ENCODE results near the gene ACTL10. TPM values are rescaled to one million over a fixed set of nuclear protein-coding genes. Genes with fewer than 3 reads are reported as not detected.

The ACTL10 gene
- total and polyA plus RNA-seq, 2 of the 13 experiments (the other 11 are each of a cell fraction or from before 2014, with no cell fraction given), result not detected

DNA sequence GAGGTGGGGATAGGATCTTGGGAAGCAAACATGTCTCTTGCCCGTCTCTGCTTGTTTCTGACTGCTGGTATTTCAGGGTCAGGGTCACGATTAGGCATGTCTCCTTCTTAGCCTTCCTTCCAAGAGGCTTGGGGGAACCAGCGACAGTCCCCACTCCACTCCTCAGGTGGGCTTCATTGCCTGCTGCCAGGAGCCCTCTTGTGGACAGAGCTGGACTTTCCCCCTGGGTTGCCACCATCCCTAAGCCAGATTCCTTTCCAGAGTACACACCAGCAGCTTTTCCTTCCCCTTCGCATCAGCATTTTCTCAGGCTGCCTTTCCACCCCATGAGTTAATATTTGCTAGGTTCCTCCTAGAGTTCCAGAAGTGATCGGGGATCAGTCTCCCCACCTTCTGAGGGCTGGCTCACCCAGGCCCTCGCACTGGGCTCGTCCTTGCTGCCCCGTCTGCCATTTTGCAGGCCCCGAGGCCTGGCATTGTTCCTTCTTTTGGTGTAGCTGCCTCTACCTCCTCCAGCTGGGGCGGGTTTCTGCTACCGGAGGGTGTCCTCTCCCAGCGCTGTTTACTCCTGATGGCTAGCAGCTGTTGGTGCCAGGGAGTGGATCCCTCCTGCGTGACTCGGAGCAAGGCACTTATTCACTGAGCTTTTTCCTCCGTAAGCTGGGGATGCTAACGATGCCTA, 13.4 kb upstream of the ACTL10 start (continued):
- TF ChIP-seq, protein P1, sequence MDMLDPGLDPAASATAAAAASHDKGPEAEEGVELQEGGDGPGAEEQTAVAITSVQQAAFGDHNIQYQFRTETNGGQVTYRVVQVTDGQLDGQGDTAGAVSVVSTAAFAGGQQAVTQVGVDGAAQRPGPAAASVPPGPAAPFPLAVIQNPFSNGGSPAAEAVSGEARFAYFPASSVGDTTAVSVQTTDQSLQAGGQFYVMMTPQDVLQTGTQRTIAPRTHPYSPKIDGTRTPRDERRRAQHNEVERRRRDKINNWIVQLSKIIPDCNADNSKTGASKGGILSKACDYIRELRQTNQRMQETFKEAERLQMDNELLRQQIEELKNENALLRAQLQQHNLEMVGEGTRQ (IDR thresholded peaks at IDR 0.05; ENCODE audit: low read depth, low read length), result no peak
- TF ChIP-seq, protein P1 (CRISPR knock-in tag; IDR thresholded peaks at IDR 0.05; ENCODE audit: borderline replicate concordance), result no peak; the same call in 1 of the 2 replicates
- TF ChIP-seq GFI1 (CRISPR knock-in tag; IDR thresholded peaks at IDR 0.05; ENCODE audit: borderline replicate concordance), result peak; percentile 38; the same call in 1 of the 2 replicates
- TF ChIP-seq ZSCAN30 (CRISPR knock-in tag; IDR thresholded peaks at IDR 0.05), result no peak
- peak; percentile 73; the same call in 1 of the 2 replicates for TF ChIP-seq ZBTB20 (CRISPR knock-in tag; IDR thresholded peaks at IDR 0.05; ENCODE audit: borderline replicate concordance, low read depth)
- peak; percentile 46 for TF ChIP-seq SP4 (CRISPR knock-in tag; IDR thresholded peaks at IDR 0.05)
- TF ChIP-seq ZNF343 (CRISPR knock-in tag; IDR thresholded peaks at IDR 0.05), result no peak
- TF ChIP-seq JARID2 (CRISPR knock-in tag; IDR thresholded peaks at IDR 0.05; ENCODE audit: insufficient replicate concordance), result no peak
- no peak for TF ChIP-seq HOXA7 (CRISPR knock-in tag; IDR thresholded peaks at IDR 0.05)
- TF ChIP-seq POLR2AphosphoS2 (IDR thresholded peaks at IDR 0.05; ENCODE audit: low read depth, low read length), result peak; percentile 69; the same call in 1 of the 2 replicates
- no peak for TF ChIP-seq SATB2 (CRISPR knock-in tag; IDR thresholded peaks at IDR 0.05)
- no peak for TF ChIP-seq RELA (CRISPR knock-in tag; IDR thresholded peaks at IDR 0.05)
- TF ChIP-seq ZNF264 (CRISPR knock-in tag; IDR thresholded peaks at IDR 0.05), result peak; percentile 16; the same call in 1 of the 2 replicates
- no peak for TF ChIP-seq ZNF282 (IDR thresholded peaks at IDR 0.05; ENCODE audit: partially characterized antibody)
- TF ChIP-seq JUNB (CRISPR knock-in tag; IDR thresholded peaks at IDR 0.05; ENCODE audit: borderline replicate concordance), result no peak
- TF ChIP-seq ISL2 (CRISPR knock-in tag; IDR thresholded peaks at IDR 0.05), result no peak
- no peak for TF ChIP-seq NKX3-1 (CRISPR knock-in tag; IDR thresholded peaks at IDR 0.05)
- peak; percentile 62; the same call in 1 of the 2 replicates for TF ChIP-seq FLYWCH1 (CRISPR knock-in tag; IDR thresholded peaks at IDR 0.05)
- TF ChIP-seq, protein P2, sequence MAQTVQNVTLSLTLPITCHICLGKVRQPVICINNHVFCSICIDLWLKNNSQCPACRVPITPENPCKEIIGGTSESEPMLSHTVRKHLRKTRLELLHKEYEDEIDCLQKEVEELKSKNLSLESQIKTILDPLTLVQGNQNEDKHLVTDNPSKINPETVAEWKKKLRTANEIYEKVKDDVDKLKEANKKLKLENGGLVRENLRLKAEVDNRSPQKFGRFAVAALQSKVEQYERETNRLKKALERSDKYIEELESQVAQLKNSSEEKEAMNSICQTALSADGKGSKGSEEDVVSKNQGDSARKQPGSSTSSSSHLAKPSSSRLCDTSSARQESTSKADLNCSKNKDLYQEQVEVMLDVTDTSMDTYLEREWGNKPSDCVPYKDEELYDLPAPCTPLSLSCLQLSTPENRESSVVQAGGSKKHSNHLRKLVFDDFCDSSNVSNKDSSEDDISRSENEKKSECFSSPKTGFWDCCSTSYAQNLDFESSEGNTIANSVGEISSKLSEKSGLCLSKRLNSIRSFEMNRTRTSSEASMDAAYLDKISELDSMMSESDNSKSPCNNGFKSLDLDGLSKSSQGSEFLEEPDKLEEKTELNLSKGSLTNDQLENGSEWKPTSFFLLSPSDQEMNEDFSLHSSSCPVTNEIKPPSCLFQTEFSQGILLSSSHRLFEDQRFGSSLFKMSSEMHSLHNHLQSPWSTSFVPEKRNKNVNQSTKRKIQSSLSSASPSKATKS (CRISPR knock-in tag; IDR thresholded peaks at IDR 0.05), result no peak
- TF ChIP-seq DNMT3B (CRISPR knock-in tag; conservative IDR thresholded peaks at IDR 0.05), result peak; percentile 89; the same call in 1 of the 2 replicates
- no peak for TF ChIP-seq JUND (CRISPR knock-in tag; IDR thresholded peaks at IDR 0.05)
- TF ChIP-seq, protein P3, sequence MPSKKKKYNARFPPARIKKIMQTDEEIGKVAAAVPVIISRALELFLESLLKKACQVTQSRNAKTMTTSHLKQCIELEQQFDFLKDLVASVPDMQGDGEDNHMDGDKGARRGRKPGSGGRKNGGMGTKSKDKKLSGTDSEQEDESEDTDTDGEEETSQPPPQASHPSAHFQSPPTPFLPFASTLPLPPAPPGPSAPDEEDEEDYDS (CRISPR knock-in tag; IDR thresholded peaks at IDR 0.05), result peak; percentile 27; the same call in 1 of the 2 replicates
- TF ChIP-seq MXI1 (IDR thresholded peaks at IDR 0.05; ENCODE audit: borderline replicate concordance, low read depth, low read length), result no peak
- 0 out of 2 replicates have a peak, but pooled peaks have one; percentile 8 for TF ChIP-seq ZNF572 (CRISPR knock-in tag; IDR thresholded peaks at IDR 0.05)
- no peak for TF ChIP-seq TAF15 (IDR thresholded peaks at IDR 0.05; ENCODE audit: low read depth, low read length, poor library complexity, severe bottlenecking)
- no peak for TF ChIP-seq TBP (CRISPR knock-in tag; IDR thresholded peaks at IDR 0.05)
- TF ChIP-seq CBFB (CRISPR knock-in tag; IDR thresholded peaks at IDR 0.05), result peak; percentile 29; the same call in 1 of the 2 replicates
- TF ChIP-seq TMF1 (CRISPR knock-in tag; IDR thresholded peaks at IDR 0.05; ENCODE audit: low read depth), result peak; percentile 62; the same call in 1 of the 2 replicates
